ENCODE data around the gene MAP2K5. TPM values are rescaled to one million over a fixed set of nuclear protein-coding genes. Genes with fewer than 3 reads are reported as not detected.

MAP2K5 gene
- total RNA-seq, 6 experiments from 2014 or later, result 5.0 to 11.6 (median 8.8) TPM

DNA sequence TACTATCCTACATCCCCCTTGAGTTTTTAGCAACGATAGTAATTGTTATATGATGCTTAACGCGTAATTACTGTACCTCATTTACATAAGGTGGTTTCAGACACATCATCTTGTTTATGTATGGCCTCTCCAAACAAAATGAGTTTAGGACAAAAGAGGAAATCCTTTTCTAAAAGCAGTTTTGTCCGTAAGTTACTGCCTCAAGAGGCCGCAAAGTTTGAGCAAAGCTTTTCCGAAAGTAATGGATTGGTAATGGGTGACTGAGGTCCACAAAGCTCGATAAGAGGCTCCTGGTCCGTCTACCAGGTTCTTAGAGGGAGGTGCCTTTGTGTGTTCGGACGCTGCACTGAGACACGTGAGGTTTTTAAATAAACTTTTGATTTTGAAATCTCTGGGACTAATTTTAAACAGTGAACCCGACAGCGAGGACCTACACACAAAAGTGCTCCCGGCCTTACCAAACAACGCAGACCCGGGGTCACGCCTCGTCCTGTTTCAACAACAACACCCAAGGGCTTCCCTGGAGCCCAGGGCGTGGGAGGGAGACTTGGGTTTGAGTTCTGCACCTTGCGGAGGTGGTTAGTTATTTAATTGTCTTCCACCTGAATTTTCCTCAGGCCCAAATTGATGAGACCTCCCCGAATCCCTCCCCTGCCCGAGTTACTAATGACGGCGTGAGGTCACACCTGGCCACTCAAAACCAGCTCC is 22.0 kb upstream of the MAP2K5 start:
- peak; percentile 26 to 63 (median 60) for ATAC-seq
- intact Hi-C loops (cut with DNase I), result no loop called here
- WGBS (ENCODE audit: insufficient coverage, low coverage, low lambda C conversion rate, missing lambda C conversion rate), result 7% methylated on average over 19 of the region's 24 CpGs

DNA sequence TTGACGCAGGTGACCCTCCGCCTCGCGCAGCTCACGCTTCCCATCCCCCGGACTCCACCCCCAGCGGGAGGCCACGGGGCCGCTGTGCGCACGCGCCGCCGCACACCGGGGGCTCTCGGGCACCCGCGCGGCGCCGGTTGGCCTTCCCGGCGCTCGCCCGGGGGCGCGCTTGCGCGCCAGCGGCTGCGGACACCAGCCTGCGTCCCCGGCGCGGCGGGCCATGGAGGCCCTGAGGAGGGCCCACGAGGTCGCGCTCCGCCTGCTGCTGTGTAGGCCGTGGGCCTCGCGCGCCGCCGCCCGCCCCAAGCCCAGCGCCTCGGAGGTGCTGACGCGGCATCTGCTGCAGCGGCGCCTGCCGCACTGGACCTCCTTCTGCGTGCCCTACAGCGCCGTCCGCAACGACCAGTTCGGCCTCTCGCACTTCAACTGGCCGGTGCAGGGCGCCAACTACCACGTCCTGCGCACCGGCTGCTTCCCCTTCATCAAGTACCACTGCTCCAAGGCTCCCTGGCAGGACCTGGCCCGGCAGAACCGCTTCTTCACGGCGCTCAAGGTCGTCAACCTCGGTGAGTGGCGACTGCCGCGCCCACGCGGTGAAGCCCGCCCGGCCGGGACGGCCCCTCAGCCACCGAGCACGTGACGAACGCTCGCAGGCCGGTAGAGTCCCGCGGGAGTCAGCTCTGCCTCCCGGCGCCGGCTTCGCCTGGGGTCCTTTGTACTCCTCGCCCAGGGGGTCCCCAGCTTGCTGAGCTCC is 21.3 kb upstream of the MAP2K5 start, which contains the start of gene C15orf61:
Gene C15orf61, plus strand, starts transcription at position 103 of the 754 bp plus-strand sequence. Its CDS starts 118 bp downstream, at position 221.
- intact Hi-C loops (cut with DNase I), result no loop called here
- H3K27ac ChIP-seq, result peak within 1 kb of the TSS; percentile 87 to 95 (median 94)
- TF ChIP-seq, protein P1, sequence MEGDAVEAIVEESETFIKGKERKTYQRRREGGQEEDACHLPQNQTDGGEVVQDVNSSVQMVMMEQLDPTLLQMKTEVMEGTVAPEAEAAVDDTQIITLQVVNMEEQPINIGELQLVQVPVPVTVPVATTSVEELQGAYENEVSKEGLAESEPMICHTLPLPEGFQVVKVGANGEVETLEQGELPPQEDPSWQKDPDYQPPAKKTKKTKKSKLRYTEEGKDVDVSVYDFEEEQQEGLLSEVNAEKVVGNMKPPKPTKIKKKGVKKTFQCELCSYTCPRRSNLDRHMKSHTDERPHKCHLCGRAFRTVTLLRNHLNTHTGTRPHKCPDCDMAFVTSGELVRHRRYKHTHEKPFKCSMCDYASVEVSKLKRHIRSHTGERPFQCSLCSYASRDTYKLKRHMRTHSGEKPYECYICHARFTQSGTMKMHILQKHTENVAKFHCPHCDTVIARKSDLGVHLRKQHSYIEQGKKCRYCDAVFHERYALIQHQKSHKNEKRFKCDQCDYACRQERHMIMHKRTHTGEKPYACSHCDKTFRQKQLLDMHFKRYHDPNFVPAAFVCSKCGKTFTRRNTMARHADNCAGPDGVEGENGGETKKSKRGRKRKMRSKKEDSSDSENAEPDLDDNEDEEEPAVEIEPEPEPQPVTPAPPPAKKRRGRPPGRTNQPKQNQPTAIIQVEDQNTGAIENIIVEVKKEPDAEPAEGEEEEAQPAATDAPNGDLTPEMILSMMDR (IDR thresholded peaks at IDR 0.05), result peak in 1 of 4 donors; percentile 34
- TF ChIP-seq POLR2A (IDR thresholded peaks at IDR 0.05), result peak; percentile 88
- DNase-seq, result peak; percentile 91 to 94 (median 93)
- WGBS (ENCODE audit: insufficient coverage, low coverage, low lambda C conversion rate, missing lambda C conversion rate), result 0% methylated on average over 8 of the region's 94 CpGs
- no peaks in the 10 kb centered on the region for H3K9me3 ChIP-seq
- peaks cover 0 to 6% (median 2%) of the 10 kb centered on the region in 4 donors for H3K4me1 ChIP-seq
- H3K4me3 ChIP-seq, result peak within 1 kb of the TSS; percentile 86 to 92 (median 89)
- H3K36me3 ChIP-seq, result no peaks in the 10 kb centered on the region
- H3K27me3 ChIP-seq, result no peaks in the 10 kb centered on the region
- peak; percentile 85 to 92 (median 89) for ATAC-seq

More for the DNA sequence above, 22.0 kb upstream of the MAP2K5 start:
- H3K27ac ChIP-seq, result peak overlapping the region; percentile 87 to 95 (median 94)
- H3K4me3 ChIP-seq, result peak overlapping the region; percentile 86 to 92 (median 89)
- H3K4me1 ChIP-seq, result peaks cover 0 to 6% (median 2%) of the 10 kb centered on the region in 4 donors
- TF ChIP-seq, protein P1 (IDR thresholded peaks at IDR 0.05), result no peak
- no peak for TF ChIP-seq POLR2A (IDR thresholded peaks at IDR 0.05)
- no peak for DNase-seq
- no peaks in the 10 kb centered on the region for H3K36me3 ChIP-seq
- H3K9me3 ChIP-seq, result no peaks in the 10 kb centered on the region
- no peaks in the 10 kb centered on the region for H3K27me3 ChIP-seq

DNA sequence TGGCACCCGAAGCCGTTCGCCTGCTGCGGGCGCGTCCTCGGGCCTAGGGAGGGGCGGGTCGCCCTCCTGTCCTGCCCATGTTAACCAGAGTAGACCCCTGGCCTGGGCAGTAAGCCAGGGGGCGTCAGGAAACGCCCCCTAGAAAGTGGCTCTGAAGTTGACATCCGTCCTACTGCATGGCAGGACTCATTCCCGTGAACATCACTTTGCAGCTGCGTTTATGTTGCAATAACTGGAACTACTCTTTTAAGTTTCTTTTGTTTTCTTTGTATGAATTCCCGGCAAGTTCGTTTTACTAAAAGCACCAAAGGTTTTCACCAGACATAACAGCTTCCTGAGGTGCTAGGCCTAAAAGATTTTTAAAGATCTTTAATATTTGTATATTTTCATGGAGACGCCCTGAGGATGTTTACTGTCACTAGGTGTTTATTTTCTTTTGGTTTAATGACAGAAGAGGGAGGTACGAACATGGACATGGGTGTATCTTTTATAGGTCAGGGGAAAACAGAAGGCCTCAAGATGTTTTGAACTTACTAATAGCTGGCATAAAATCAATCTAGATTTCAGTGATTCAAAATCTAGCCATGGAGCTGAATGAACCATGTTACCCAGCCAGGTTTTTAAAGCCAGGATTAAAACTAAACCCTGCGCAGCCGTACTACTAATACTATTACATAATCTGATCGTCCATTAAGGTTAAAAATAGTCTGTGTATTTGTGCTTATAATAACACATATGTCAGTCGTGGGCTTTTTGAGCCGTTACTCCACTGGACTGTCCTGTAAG is 20.5 kb upstream of the MAP2K5 start:
- intact Hi-C loops (cut with DNase I), result no loop called here
- no peak for TF ChIP-seq POLR2A (IDR thresholded peaks at IDR 0.05)
- TF ChIP-seq, protein P1 (IDR thresholded peaks at IDR 0.05), result no peak
- Histone ChIP-seq H3K27me3 (no peaks in the 10 kb centered on the region), H3K27ac (peak overlapping the region; percentile 87 to 95 (median 94)), H3K4me1 (peaks cover 0 to 6% (median 2%) of the 10 kb centered on the region in 4 donors), H3K36me3 (no peaks in the 10 kb centered on the region), H3K9me3 (no peaks in the 10 kb centered on the region), H3K4me3 (peak overlapping the region; percentile 86 to 92 (median 89))
- DNase-seq (no peak), ATAC-seq (peak; percentile 14 to 27 (median 18))
- WGBS (ENCODE audit: insufficient coverage, low coverage, low lambda C conversion rate, missing lambda C conversion rate), result 1% methylated on average over 12 of the region's 23 CpGs

DNA sequence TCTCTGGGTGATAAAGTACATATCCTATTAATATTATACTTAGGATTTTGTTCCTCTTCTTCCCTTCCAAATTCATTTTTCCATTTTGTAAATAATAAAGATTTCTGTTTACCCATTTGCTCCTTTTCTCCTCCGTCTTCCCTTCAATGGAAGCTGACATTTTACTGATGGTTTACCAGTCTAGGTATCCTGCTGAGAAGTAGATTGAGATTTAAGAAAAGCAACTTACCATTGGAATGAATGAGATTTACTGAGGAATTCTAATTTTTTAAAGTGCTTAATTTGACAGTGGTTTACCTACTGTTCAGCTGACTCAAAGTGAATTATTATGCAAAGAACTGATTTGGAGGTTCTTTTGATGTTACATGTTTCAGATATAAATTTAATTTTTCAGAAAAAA is 19.2 kb upstream of the MAP2K5 start:
- Histone ChIP-seq H3K27ac (no peak overlapping the region), H3K9me3 (no peaks in the 10 kb centered on the region), H3K27me3 (no peaks in the 10 kb centered on the region), H3K4me1 (peaks cover 0 to 6% (median 2%) of the 10 kb centered on the region in 4 donors), H3K36me3 (peaks cover 0 to 7% (median 0%) of the 10 kb centered on the region in 4 donors), H3K4me3 (no peak overlapping the region)
- ATAC-seq (no peak), DNase-seq (no peak)
- intact Hi-C loops (cut with DNase I), result no loop called here
- TF ChIP-seq, protein P1 (IDR thresholded peaks at IDR 0.05), result no peak
- TF ChIP-seq POLR2A (IDR thresholded peaks at IDR 0.05), result no peak
- WGBS (ENCODE audit: insufficient coverage, low coverage, low lambda C conversion rate, missing lambda C conversion rate), result 80% methylated on average over 1 of the region's 1 CpG

All from right lobe of liver (tissue), 6 donors.